Stimulated activated CD8-positive, alpha-beta memory T cell treated with anti-CD3 and anti-CD28 coated beads, Interleukin-2, amount 100 ng/mL, for 1 hour (primary cell): Measurements from ENCODE around the gene RRBP1.

Experiments used
- DNase-seq, 2 donors: peaks; one replicate each; pipeline ENCODE4 v3.0.0-alpha.2; 2020; ENCODE audit warnings: low read depth in 2 of 2

RRBP1 gene

GRCh38 chr20:17682103-17682888 is at the start of gene RRBP1:
RRBP1 (minus strand) TSS chr20:17682242; CDS start chr20:17660507, 21,735 bp downstream.
- peak; percentile 93 to 96 for DNase-seq

- no peak for DNase-seq
These were observed 49.2 kb upstream of the RRBP1 start for GRCh38 chr20:17731233-17731632.

DNA sequence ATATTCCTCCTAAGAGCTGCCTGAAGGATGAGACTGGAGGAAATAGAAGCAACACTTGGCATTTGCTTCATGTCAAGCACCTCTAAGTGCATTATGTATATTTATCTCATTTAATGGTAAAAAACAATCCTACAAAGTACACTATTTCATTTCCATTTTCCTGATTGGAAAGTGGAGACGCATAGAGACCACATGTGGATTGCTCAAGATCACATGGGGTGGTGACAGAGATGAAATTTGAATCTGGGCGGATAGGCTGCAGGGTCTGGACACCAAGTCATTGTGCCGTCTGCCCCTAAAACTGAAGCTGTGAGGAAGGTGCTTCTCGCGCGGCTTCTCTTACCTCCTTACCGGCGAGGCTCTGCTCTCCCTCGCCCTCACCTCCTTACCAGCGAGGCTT is 48.0 kb upstream of the RRBP1 start:
- DNase-seq = no peak

DNA sequence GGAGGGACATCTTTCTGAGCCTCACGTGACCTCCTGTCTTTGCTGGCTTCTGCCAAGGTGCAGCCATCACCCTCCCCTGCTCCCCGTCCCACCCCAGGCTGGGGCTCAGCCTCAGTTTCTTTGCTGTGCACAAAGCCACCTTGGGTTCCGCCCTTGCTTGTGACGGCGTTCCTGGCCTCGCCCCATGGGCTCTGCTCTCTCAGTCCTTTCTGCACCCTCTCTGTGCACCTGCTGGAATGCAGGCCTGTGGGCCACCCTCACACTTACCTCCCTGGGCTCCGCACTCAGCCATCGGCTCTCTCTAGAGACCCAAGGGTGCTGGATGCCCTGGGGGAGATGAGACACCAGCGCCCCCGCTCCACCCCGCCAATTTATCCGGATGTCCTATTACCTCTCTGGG is 46.0 kb upstream of the RRBP1 start:
- no peak for DNase-seq

GRCh38 chr20:17727351-17727750 is 45.3 kb upstream of the RRBP1 start:
- no peak for DNase-seq

DNA sequence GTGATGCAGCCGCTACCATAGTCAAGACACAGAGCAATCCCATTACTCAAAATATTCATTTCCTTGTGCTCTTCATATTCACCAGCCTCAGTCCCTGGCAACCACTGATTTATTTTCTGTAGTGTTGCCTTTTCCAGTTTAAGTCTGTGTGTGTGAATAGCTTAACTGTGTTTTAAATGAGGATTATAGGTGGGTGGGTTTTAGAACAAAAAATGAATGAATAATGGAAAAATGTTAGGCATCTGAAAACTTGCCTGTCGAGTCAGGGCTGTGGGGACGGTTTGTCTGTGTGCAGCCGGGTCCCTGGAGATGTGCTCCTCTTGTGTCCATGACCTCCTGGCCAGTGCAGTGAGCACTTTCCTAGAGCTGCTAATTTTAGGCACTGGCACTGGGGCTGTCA is 44.9 kb upstream of the RRBP1 start:
- no peak for DNase-seq

DNA sequence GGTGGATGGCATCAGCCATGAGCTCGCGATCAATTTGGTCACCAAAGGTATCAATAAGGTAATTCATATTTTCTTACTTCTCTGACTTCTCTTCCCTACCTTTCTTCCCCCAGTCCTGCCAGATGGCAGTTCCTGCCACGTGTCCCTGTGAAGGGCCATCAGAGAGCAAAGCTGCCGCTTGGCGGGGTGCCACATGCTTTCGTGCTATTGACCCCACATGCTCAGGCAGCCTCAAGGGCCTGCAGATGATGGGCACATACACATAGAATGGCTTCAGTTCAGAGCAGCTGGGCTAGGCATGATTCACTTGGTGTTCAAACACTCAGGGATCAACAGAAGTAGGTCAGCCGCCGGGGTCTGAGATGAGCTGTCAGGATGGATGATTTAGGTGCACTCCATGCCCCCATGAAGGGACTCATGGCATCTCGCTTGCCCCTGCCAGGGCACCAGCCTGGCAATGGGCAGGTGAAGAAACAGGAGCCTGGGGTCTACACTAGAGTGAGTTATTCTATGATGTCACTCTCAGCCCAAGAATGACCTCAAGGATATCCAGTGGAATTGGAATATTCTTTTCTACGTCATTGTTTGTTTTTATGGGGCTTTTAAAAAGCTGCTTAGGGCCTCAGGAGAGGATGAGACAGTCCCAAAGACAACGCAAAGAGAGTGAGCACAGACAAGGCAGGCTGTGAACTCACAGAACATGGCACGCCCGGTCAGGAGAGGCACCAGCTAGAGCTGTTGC is 43.2 kb upstream of the RRBP1 start:
- no peak for DNase-seq

DNA sequence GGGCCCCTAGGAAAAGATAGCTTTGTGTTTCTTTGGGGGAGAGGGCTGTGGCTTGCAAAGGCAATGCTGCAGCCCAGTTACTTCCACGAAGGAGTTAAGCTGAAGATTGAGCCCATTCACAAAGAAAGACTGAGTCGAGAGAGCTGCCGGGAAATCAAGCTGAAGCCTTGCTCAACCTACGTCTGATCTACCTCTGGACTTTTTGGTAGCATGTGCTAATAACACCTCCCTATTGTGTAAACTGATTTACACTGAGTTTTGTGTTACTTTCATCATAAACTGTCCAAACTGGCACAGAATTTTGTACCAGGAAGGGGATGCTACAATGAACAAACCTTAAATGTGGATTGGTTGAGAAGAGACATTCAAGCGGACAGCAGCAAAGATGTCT is 41.3 kb upstream of the RRBP1 start:
- DNase-seq = no peak

DNA sequence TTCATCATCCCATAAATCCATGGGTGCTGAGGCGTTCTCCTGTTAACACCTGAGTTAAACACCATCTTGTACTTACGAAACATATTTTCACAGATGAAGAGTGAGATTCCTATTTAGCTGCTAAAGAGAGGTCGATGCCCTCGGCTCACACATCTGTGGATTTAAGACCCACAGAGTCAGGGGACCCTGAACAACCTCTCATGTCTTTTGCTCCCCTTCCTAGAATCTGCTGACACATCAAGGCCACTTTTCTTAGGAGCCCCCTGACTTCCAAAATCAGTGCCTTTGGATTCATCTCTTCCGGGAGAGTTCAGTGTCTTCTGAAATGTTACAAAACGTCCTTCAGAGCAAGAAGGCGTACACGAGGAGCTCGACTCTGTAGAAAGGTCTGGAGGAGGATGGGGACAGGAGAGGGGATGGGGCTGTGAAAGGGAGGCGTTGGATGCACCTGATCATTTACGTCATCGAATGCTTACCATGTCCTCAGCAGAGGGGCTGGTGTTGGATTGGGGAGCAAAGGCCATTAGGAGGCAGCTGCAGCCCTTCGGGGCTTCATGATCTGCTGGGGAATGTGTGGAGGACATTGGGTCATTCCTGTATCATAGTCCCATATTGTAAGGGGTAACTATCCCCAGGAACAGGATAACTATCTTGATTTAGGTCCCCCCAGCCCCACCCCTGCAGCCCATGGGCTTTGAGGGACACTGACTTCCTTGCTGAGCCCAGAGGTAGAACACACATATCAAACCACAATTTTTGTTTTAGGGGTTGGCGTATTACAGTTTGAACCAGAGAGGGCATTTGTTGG is 40.7 kb upstream of the RRBP1 start:
- no peak for DNase-seq

- DNase-seq = no peak
These were observed 39.9 kb upstream of the RRBP1 start for GRCh38 chr20:17721802-17722486.

- no peak for DNase-seq
These were observed 38.7 kb upstream of the RRBP1 start for GRCh38 chr20:17720755-17721154.

DNA sequence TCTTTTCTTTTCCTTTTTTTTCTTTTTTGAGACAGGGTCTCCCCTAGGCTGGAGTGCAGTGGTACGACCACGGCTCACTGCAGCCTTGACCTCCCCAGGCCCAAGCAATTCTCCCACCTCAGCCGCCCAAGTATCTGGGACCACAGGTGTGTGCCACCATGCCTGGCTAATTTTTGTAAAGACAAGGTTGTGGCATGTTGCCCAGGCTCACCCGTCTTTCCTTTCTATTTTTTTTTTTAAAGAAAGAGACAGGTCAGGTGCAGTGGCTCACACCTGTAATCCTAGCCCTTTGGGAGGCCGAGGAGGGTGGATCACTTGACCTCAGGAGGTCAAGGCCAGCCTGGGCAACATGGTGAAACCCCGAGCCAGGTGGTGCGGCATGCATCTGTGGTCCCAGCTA is 34.3 kb upstream of the RRBP1 start:
- DNase-seq = no peak

GRCh38 chr20:17715075-17715474 is 33.0 kb upstream of the RRBP1 start:
- DNase-seq = no peak

DNA sequence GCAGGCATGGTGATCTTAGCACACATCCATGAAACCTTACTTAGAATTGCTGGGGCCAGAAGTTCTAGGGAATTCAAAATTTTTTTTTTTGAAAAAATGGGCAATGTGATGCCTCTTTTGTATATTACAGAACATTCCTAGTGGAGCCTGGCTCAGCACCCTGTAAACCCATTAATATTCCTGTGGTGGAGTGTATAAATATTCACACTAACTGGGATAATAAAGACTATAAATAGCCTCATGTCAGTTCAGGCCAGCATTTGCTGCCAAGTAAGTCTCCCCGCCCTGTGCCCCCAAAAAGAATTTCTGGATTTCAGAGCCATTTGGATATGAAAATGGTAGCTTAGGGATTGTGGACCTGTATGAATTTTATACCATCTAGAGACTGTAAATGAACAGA is 32.6 kb upstream of the RRBP1 start:
- DNase-seq = no peak

GRCh38 chr20:17712708-17713107 is 30.7 kb upstream of the RRBP1 start:
- DNase-seq = no peak

DNA sequence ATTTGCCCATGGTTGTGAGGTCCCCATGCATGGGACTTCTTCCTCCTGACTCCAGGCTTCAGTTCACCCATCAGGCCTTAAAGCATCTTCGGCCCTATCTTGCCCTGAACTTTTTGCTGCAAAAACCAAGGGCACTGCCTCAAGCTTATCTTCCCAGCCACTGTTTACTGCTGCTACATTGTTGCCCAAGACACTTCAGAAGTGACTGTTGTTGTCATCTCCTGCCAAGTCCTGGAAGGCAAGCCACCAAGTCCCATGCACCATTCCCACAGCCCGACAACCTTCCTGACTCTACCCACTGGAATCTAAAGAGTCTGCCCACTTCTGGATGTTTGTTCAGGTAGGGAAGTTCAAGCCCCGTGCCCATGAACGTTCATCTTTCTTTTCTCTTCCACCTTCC is 30.2 kb upstream of the RRBP1 start:
- no peak for DNase-seq

- DNase-seq = no peak
These were observed 29.2 kb upstream of the RRBP1 start for GRCh38 chr20:17711267-17711627.

GRCh38 chr20:17710379-17711266 is 28.6 kb upstream of the RRBP1 start:
- DNase-seq = no peak

DNA sequence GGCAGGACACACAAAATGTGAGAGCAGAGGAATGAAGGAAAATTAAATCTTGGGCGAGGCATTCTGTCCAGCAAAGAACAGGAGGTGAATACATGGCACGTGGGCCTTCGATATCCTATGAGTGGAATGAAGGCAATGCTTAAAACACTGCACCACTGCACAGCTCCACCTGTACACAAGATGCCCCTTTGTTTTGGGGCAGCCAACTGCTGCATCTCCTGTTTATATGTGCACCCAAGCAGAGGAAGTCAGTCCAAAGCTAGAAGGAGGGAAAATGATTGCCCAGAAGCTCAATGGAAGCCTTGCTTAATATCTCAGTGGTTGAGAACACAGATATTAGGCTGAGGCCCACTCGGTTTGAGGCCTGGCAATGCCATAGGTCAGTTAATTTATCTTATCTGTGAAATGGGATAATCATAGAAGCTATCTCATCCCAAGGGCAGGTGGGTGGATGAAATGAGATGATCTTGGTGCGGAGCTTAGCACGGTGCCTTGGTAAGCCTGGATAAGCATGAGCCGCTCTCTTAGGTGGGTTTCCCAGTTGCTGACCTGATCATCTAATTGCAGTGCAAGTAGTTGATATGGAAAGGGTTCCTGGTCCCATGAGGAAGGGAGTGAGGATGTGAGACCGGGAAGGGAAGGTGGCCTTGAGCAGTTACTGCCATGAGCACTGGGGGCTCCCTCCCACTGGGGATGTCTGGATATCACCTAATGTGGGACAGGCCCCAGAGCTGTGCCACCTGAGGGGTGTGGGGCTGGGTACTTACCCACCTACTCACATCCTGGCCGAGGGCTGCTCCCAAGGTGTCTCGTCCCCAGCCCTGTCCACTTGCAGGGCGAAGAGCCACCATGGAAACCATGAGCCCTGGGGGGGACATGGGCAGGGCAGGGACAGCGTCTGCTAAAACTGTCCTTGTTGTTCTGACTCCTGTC is 27.6 kb upstream of the RRBP1 start:
- DNase-seq = no peak
